Suprapubic skin (tissue), 4 donors: ENCODE data around the gene MTMR3.

ENCODE experiments used
- POLR2A ChIP-seq, 2 donors: fragments of 450-650 bp; IDR thresholded peaks; one replicate each; pipeline ENCODE4 v1.6.1; 2017; ENCODE audit warnings: antibody characterized with exemption in 2 of 2, mild to moderate bottlenecking in 2 of 2, moderate library complexity in 2 of 2
- POLR2AphosphoS5 ChIP-seq, 3 donors: sonication (generic); formaldehyde crosslinking; IDR thresholded peaks; one replicate each; pipeline ENCODE4 v1.6.1; 2017; ENCODE audit warnings: antibody characterized with exemption in 3 of 3
- TF ChIP-seq, protein P1 (sequence below), 2 donors: fragments of 200-600 bp in 1 of 2; fragments of 450-650 bp in 1 of 2; sonication (generic) in 1 of 2; IDR thresholded peaks; one replicate each; pipeline ENCODE4 v1.5.1; 2016 to 2019; ENCODE audit warnings: antibody characterized with exemption in 2 of 2, mild to moderate bottlenecking in 1 of 2, moderate library complexity in 1 of 2

DNA sequence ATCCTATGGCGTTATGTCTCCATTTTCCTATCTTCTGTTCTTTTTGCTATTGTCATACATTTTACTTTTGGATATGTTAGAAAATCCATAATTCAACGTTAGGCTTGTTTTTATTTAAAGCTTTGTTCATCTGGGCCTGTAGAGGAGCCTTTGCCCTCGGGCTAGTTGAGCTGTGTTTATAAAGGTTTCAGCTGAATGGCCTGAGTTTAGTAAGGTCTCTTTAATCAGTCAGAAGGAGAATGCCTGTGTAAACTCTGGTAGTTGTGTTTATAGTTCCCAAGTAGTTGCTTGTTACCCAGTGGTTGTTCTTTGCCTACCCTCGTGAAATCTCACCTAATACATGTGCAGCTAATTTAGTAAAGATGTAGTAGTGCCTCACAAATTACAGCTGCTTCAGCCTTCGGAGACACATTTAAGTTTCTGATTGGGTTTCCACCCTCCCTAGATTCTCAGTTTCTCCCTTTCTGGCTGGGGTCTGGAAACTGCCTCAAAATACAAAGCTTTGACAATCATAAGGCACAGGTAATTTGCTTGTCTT, 33.1 kb downstream of the MTMR3 start:
- TF ChIP-seq, protein P1, sequence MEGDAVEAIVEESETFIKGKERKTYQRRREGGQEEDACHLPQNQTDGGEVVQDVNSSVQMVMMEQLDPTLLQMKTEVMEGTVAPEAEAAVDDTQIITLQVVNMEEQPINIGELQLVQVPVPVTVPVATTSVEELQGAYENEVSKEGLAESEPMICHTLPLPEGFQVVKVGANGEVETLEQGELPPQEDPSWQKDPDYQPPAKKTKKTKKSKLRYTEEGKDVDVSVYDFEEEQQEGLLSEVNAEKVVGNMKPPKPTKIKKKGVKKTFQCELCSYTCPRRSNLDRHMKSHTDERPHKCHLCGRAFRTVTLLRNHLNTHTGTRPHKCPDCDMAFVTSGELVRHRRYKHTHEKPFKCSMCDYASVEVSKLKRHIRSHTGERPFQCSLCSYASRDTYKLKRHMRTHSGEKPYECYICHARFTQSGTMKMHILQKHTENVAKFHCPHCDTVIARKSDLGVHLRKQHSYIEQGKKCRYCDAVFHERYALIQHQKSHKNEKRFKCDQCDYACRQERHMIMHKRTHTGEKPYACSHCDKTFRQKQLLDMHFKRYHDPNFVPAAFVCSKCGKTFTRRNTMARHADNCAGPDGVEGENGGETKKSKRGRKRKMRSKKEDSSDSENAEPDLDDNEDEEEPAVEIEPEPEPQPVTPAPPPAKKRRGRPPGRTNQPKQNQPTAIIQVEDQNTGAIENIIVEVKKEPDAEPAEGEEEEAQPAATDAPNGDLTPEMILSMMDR (IDR thresholded peaks at IDR 0.05) = no peak
- TF ChIP-seq POLR2AphosphoS5 (IDR thresholded peaks at IDR 0.05) (no peak), POLR2A (IDR thresholded peaks at IDR 0.05) (no peak)
